OCI-LY3 (cell line): ENCODE measurements around the gene FHOD3.

Experiments used
- H2AFZ ChIP-seq: fragments of 200-600, 300-600 bp; shearing (Covaris generic); 2 replicates; pipeline ENCODE4 v1.6.0; 2014; ENCODE audit warnings: antibody characterized with exemption, low read depth, low read length
- H3K27ac ChIP-seq: fragments of 200-600, 300-600 bp; sonication (generic); 2 replicates; pipeline ENCODE4 v1.5.1; 2014; ENCODE audit warnings: mild to moderate bottlenecking, low read length, moderate library complexity, mixed read lengths
- H3K27me3 ChIP-seq: fragments of 200-600, 300-600 bp; sonication (generic); 2 replicates; pipeline ENCODE4 v1.6.1; 2014; ENCODE audit warnings: low read depth, low read length, mixed read lengths
- H3K36me3 ChIP-seq: fragments of 200-600, 300-600 bp; sonication (generic); replicated peaks from 2 replicates; pipeline ENCODE3; 2014; ENCODE audit warnings: low read depth, low read length, mixed read lengths
- H3K4me1 ChIP-seq: fragments of 300-600, 200-600 bp; sonication (generic); 2 replicates; pipeline ENCODE4 v1.6.1; 2014; ENCODE audit warnings: low read length, mixed read lengths
- H3K4me2 ChIP-seq: fragments of 200-600, 300-600 bp; sonication (generic); 2 replicates; pipeline ENCODE4 v1.6.1; 2014; ENCODE audit warnings: low read length, mixed read lengths
- H3K4me3 ChIP-seq: fragments of 300-600, 200-600 bp; sonication (generic); 2 replicates; pipeline ENCODE4 v1.5.1; 2014; ENCODE audit warnings: antibody characterized with exemption, mild to moderate bottlenecking, low read length, moderate library complexity
- H3K79me2 ChIP-seq: fragments of 300-600, 200-600 bp; shearing (Covaris generic); 2 replicates; pipeline ENCODE4 v1.6.1; 2014; ENCODE audit warnings: mild to moderate bottlenecking, low read length, mixed read lengths
- H3K9ac ChIP-seq: fragments of 300-600, 200-600 bp; shearing (Covaris generic); 2 replicates; pipeline ENCODE4 v1.6.0; 2014; ENCODE audit warnings: mild to moderate bottlenecking, low read length, moderate library complexity
- H3K9me3 ChIP-seq: fragments of 200-600, 300-600 bp; shearing (Covaris generic); 2 replicates; pipeline ENCODE4 v1.6.1; 2014; ENCODE audit warnings: low read length, mixed read lengths; ENCODE audit not compliant: insufficient read depth
- H4K20me1 ChIP-seq: fragments of 200-600, 300-600 bp; sonication (generic); 2 replicates; pipeline ENCODE4 v1.6.1; 2016; ENCODE audit warnings: low read length, mixed read lengths; ENCODE audit not compliant: insufficient read depth
- CTCF ChIP-seq: fragments of 200-600, 300-600 bp; sonication (generic); IDR thresholded peaks from 2 replicates; pipeline ENCODE4 v1.5.1; 2014; ENCODE audit warnings: antibody characterized with exemption, low read length, low read depth
- EZH2phosphoT487 ChIP-seq: fragments of 200-600 bp; shearing (Covaris generic); IDR thresholded peaks from 2 replicates; pipeline ENCODE4 v1.6.1; 2018; ENCODE audit warnings: antibody characterized with exemption, mixed run types, low read depth

FHOD3 gene

GRCh38 chr18:36811430-36811829 lies 513.9 kb downstream of the FHOD3 start:
- no peaks in the 10 kb centered on the region for H3K79me2 ChIP-seq
- H2AFZ ChIP-seq: no peak overlapping the region
- peaks cover 8% of the 10 kb centered on the region for H4K20me1 ChIP-seq
- no peak overlapping the region for H3K27ac ChIP-seq
- no peaks in the 10 kb centered on the region for H3K27me3 ChIP-seq
- no peak overlapping the region for H3K4me2 ChIP-seq
- no peak overlapping the region for H3K9ac ChIP-seq
- H3K36me3 ChIP-seq: peaks cover 11% of the 10 kb centered on the region
- TF ChIP-seq CTCF (no peak), EZH2phosphoT487 (no peak)
- H3K4me1 ChIP-seq: no peaks in the 10 kb centered on the region
- no peak overlapping the region for H3K4me3 ChIP-seq
- no peaks in the 10 kb centered on the region for H3K9me3 ChIP-seq

GRCh38 chr18:36811955-36812354 lies 514.4 kb downstream of the FHOD3 start:
- Histone ChIP-seq H3K4me1 (no peaks in the 10 kb centered on the region), H3K36me3 (peaks cover 10% of the 10 kb centered on the region), H3K9me3 (no peaks in the 10 kb centered on the region), H3K4me2 (no peak overlapping the region), H4K20me1 (peaks cover 8% of the 10 kb centered on the region), H3K27ac (no peak overlapping the region), H2AFZ (no peak overlapping the region), H3K27me3 (no peaks in the 10 kb centered on the region), H3K4me3 (no peak overlapping the region), H3K79me2 (no peaks in the 10 kb centered on the region), H3K9ac (no peak overlapping the region)
- no peak for TF ChIP-seq CTCF
- no peak for TF ChIP-seq EZH2phosphoT487

- Histone ChIP-seq H3K27me3 (no peaks in the 10 kb centered on the region), H3K36me3 (peaks cover 12% of the 10 kb centered on the region), H3K27ac (no peak overlapping the region), H3K9me3 (no peaks in the 10 kb centered on the region), H3K9ac (no peak overlapping the region), H3K79me2 (no peaks in the 10 kb centered on the region), H3K4me2 (no peak overlapping the region), H2AFZ (no peak overlapping the region), H3K4me3 (no peak overlapping the region), H3K4me1 (no peaks in the 10 kb centered on the region), H4K20me1 (peaks cover 8% of the 10 kb centered on the region)
- no peak for TF ChIP-seq CTCF
- no peak for TF ChIP-seq EZH2phosphoT487
Measured at GRCh38 chr18:36812678-36813077, 515.2 kb downstream of the FHOD3 start.

GRCh38 chr18:36813101-36813775 lies 515.7 kb downstream of the FHOD3 start:
- Histone ChIP-seq H2AFZ (no peak overlapping the region), H3K4me3 (no peak overlapping the region), H3K27me3 (no peaks in the 10 kb centered on the region), H3K9me3 (no peaks in the 10 kb centered on the region), H4K20me1 (peaks cover 8% of the 10 kb centered on the region), H3K4me2 (no peak overlapping the region), H3K36me3 (peaks cover 13% of the 10 kb centered on the region), H3K27ac (no peak overlapping the region), H3K4me1 (no peaks in the 10 kb centered on the region), H3K9ac (no peak overlapping the region), H3K79me2 (no peaks in the 10 kb centered on the region)
- TF ChIP-seq CTCF: no peak
- no peak for TF ChIP-seq EZH2phosphoT487
